HL-60/S4 treated with phorbol 12-myristate 13-acetate at 8.2 ng/mL for 4 days and 3 days (cell line): Measurements from ENCODE around the gene GABRP.

ENCODE experiments used
- in situ Hi-C: fragments of 300-500 bp; cut with MboI; formaldehyde crosslinking; loops from 2 replicates; pipeline ENCODE4 v1.15.0; 2022; ENCODE audit warnings: low sequenced_read_pairs

GABRP gene

DNA sequence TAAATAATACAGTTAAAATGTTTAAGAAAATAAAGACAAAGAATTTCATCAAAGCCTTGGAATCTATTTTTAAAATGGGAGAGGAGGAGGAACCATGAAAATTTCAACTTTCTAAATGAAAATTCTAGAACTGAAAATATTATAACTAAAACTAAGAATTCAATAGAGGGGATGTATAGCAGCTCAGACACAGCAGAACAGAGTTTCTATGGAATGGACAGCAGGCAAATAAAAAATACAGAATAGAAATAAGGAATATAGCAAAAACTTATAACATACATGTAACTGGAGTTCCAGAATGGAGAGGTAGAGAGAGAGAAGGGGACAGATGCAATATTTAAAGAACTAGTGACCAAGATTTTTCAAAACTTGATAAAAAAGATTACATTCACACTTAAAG, 76.9 kb downstream of the GABRP start:
- in situ Hi-C loops, result no loop called here

GRCh38 chr5:170860818-170861666, 77.5 kb downstream of the GABRP start:
- in situ Hi-C loops, result no loop called here

DNA sequence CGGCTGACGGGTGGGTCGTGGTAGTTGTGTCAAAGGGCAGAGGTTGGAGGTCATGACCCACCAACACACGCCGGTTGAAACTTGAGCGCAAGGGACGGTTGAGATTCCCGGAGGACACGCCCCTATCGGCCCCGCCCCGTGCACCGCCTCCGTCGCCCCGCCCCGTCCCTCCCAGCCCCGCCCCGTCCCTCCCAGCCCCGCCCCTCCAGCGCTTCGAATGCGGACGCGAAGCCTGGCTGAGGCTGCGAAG, 78.1 kb downstream of the GABRP start:
- in situ Hi-C loops, result no loop called here

DNA sequence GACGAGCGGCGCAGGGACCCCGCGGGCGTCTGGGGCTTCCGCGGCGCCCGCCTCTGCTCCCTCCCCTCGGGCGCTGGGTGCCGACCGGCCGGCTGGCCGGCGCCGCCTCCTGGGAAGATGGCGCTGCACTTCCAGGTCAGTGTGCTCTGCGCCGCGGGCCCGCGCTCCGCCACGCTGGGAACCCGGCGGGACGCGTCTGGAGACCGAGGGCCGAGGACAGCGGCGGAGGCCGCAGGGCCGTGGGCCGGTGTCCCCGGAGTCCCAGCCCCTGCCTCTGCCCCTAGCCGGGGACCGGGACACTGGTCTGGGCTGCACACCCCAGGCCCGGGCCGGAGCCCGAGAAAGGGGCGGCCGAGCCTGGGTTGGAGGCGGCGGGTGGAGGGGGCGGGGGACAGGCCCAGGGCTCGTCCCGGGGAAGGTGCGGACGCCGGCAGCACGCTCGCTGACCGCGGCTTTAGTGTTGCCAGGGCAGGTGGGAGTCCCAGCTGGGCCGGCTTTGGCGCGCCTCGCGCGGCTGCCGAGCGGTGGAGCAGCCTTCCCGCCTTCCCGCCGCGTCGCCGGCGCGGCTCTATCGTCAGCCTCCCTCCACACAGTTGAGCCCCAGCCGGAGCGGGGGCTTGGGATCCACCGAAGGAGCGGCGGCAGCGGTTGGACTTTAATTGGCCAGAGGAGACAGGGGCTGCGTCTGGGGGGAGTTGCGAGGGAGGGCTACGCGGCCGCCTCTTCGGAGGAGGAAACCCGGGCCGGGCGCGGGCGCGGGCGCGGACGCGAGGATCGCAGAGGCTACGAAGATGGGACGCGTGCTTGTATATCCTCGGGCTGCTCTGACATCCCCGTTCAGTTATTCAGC, 78.6 kb downstream of the GABRP start, which contains the start of gene RANBP17:
RANBP17 (plus strand) TSS at position 102 of the 850 bp plus-strand sequence.
- in situ Hi-C loops, result no loop called here

DNA sequence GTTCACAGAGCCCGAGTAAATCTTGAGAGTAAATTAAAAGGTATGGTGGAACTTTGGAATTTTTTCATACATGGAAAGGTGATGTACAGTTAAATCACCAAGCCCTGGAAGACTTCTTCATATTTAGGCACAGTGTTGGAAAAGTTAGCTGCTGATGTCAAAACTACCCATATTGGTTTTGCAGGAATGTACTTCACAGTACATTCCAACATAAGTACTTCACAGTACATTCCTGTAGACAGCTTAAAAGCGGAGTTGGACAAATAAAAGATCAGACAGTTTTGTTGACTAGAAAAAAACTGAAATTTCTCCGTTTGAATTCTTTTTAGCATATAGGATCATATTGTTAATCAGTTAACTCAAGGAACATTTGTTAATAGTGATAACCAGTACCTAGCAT, 80.1 kb downstream of the GABRP start:
- in situ Hi-C loops, result no loop called here
